Activated CD8-positive, alpha-beta memory T cell treated with anti-CD3 and anti-CD28 coated beads, Interleukin-2, amount 50 U/mL, for 24 hours (primary cell): ENCODE results near the gene ATXN2.
"Not testable (repeated sequence)": the region's sequence is repeated elsewhere in the genome, so short reads cannot be mapped to it uniquely, and the experiment has no call there.

Experiments
- DNase-seq: peaks from one replicate; pipeline ENCODE4 v3.0.0-alpha.2; 2020; ENCODE audit errors: extremely low read depth

ATXN2 gene

GRCh38 chr12:111599453-111600204, 514 bp upstream of the ATXN2 start:
- peak; percentile 73 for DNase-seq

DNA sequence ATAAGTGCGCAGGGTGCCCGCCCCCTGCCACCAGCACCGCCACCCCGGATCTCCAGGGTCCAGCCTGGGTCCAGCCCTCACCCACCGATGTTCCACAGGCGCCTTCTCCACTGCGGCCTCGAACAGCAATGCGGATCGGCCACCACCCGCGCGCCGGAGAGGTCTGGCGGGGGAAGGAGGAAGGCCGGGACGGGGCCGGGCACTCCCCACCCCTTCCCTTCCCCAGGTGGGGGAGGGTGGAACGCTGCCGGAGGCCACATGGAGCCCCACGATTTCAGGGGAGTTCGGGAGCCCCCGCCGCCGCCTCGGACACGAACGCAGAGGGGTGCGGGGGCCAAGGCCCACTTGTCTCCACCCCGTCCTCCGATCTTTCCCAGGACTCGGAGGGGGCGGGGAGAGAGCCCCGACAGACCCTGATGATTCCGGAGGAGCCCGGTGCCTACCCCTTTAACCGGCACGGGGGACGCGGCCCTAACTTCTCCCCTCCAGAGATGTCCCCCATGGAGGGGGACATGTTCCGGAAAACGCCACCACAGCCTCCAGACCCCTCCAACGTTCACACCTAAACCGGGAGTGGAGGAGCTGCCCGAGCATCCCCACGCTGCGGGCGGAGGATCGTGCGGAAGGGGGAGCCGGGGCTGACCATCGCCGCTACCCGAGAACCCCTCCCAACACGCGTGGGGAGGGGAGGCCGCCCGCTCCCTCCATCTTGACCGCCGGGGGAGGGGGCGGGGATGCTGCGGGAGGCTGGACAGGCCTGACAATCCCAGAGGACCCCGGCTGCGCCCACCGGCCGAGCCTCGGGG, 1.1 kb downstream of the ATXN2 start:
- no peak for DNase-seq

- DNase-seq = no peak
Observed at GRCh38 chr12:111596985-111597830, 1.9 kb downstream of the ATXN2 start.

GRCh38 chr12:111595341-111595835, 3.7 kb downstream of the ATXN2 start:
- DNase-seq = not testable (repeated sequence)

- DNase-seq = not testable (repeated sequence)
Observed at GRCh38 chr12:111591399-111592010, 7.6 kb downstream of the ATXN2 start.

- no peak for DNase-seq
Observed at GRCh38 chr12:111590552-111590951, 8.6 kb downstream of the ATXN2 start.

DNA sequence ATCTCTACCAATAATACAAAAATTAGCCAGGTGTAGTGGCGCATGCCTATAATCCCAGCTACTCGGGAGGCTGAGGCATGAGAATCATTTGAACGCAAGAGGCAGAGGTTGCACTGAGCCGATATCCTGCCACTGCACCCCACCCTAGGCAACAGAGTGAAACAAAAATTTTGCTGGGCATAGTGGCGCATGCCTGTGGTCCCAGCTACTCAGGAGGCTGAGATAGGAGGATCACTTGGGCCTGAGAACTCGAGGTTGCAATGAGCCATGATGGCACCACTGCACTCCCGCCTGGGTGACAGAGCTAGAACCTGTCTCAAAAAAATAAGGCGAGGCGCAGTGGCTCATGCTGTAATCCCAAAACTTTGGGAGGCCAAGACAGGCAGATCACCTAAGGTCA, 9.5 kb downstream of the ATXN2 start:
- DNase-seq = no peak

DNA sequence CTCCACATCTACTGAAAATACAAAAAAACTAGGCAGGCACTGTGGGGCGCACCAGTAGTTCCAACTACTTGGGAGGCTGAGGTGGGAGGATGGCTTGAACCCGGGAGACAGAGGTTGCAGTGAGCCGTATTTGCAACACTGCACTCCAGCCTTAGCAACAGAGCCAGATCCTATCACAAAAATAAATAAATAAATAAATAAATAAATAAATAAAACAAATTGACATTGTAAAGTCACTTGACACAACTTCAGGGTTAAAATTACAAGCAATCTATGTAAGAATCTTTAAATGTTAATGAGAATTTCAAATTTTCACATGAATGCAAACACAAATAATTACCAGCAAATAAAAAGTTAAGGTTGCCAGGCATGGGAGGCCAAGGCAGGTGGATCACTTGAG, 11.1 kb downstream of the ATXN2 start:
- no peak for DNase-seq

DNA sequence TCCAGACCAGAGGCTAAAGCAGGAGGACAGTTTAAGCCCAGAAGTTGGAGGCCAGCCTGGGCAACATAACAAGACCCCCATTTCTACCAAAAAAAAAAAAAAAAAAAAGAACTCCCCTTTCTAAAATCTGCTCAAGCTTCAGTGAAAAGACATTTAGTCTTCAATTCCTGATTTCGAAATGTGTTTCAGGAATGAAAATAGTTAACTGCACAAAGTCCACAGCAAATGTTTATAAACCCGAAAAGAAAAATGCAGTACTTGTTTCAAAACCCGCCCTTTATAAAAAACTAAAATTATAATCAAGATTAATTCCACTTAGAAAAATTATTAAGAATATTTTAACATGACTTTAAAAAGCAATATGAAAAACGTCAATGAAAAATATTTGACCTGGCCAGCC, 12.1 kb downstream of the ATXN2 start:
- DNase-seq = no peak

- no peak for DNase-seq
Observed at GRCh38 chr12:111585690-111586089, 13.4 kb downstream of the ATXN2 start.

DNA sequence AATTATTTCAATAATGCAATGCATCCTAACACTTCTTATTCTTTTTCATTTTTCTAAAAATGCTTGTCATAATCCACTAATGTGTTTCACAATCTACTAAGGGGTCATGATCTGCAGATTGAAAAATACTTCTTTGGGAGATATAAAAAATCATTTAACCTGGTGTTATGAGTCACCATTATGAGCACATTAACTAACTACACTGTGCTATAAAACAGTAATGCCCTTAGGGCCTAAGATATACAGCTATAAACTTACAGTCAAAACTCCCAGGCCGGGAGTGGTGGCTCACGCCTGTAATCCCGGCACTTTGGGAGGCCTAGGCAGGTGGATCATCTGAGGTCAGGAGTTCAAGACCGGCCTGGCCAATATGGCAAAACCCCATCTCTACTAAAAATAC, 14.2 kb downstream of the ATXN2 start:
- no peak for DNase-seq

- DNase-seq = not testable (repeated sequence)
Observed at GRCh38 chr12:111583506-111583905, 15.6 kb downstream of the ATXN2 start.

GRCh38 chr12:111582133-111582747, 16.9 kb downstream of the ATXN2 start:
- DNase-seq = no peak

DNA sequence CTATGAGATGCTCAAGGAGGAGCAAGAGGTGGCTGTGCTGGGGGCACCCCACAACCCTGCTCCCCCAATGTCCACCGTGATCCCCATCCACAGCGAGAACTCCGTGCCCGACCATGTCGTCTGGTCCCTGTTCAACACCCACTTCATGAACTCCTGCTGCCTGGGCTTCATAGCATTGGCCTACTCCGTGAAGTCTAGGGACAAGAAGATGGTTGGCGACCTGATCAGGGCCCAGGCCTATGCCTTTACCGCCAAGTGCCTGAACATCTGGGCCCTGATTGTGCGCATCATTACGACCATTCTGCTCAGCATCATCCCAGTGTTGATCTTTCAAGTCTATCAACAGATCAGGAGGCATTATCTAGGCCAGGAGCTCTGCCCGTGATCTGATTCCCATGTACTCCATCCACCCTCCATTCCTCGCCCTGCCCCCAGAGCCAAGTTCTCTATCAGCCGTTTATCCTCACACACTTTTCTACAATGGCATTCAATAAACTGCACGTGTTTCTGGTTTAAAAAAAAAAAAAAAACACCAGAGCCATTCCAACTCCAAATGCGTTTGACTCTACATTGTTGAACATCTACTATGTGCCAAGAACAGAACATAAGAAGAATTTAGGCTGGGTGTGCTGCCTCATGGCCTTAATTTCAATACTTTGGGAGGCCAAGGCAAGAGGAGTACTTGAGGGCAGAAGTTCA, 17.5 kb downstream of the ATXN2 start:
- DNase-seq = no peak

- DNase-seq = no peak
Observed at GRCh38 chr12:111580737-111581136, 18.4 kb downstream of the ATXN2 start.

GRCh38 chr12:111580119-111580425, 19.0 kb downstream of the ATXN2 start:
- DNase-seq = no peak

- DNase-seq = no peak
Observed at GRCh38 chr12:111578971-111579340, 20.2 kb downstream of the ATXN2 start.

GRCh38 chr12:111578276-111578970, 20.7 kb downstream of the ATXN2 start:
- DNase-seq = no peak

DNA sequence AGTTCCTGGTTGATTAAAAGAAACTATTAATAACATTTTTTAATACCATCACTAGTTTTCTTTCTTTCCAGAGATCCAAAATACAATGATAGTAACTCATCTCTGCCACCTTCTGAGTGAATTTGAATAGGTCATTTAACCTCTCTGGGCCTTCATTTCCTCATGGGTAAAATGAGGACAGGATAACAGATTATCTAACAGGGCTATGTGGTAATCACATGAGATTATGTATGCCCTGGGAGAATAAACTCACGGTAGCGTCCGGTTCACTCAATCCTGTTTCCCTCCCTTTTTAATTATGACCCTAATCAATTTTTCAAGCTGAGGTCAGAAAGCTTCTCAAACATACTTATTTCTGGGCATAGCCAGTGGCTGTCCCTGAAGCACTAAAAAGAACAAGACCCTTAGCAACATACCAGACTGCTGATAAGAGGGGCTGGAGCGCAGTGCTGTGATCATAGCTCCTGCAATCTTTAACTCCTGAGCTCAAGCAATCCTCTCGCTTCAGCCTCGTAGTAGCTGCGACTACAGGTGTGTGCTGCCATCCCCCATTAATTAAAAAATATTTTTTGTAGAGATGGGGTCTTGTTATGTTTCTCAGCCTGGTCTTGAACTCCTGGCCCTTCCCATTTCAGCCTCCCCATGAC, 24.2 kb downstream of the ATXN2 start:
- DNase-seq = no peak

DNA sequence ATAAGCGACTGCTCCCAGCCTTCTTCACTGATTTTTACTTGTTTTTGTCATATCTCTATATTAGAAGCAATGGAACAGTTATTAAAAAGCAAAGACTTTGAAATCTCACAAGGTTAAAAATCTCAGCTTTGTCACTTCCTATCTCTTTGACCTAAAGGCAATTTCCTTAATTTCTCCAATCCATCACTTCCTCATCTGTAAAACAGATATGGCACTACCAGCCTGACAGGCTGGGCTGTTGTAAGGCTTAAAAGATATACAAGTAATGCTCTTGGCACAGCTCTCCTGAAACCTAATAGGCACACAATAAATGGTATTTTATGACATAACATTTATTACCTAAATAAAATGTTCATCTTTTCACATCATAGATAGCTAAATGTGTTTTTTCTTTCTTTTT, 25.6 kb downstream of the ATXN2 start:
- DNase-seq = no peak
